IMR-90 (cell line): Measurements from ENCODE around the gene MICU1. TPM values are rescaled to one million over a fixed set of nuclear protein-coding genes. Genes with fewer than 3 reads are reported as not detected.

Experiments
- ATAC-seq: fragments of 200-7000 bp; cut with Tn5 transposase; 2 replicates; pipeline ENCODE4 v1.9.1; 2020; ENCODE audit warnings: low read depth, mild to moderate bottlenecking, moderate library complexity
- BruUV-seq: library from RNA; stranded (reverse); fragments of 400-500 nt; replicated peaks from 2 replicates; lab custom pipeline; 2021; lab: Mats Ljungman, UMichigan
- CTCF ChIA-PET: fragments of 300-600 bp; formaldehyde crosslinking; extraction: SDS; loops from one replicate; lab custom pipeline; 2021; ENCODE audit warnings: antibody characterized with exemption; lab: Yijun Ruan, JAX
- POLR2A ChIA-PET: fragments of 300-600 bp; sonication (Branson Sonifier 250); formaldehyde crosslinking; loops from one replicate; lab custom pipeline; 2022; ENCODE audit warnings: antibody characterized with exemption; ENCODE audit not compliant: unreplicated experiment; lab: Charles Lee
- DNase-seq: peaks from one replicate; pipeline ENCODE4 v3.0.0; 2013
- H2AFZ ChIP-seq: replicated peaks from 2 replicates; pipeline ENCODE3; 2013; ENCODE audit warnings: low read length, mild to moderate bottlenecking; ENCODE audit not compliant: poor library complexity
- H2AK5ac ChIP-seq: 2 replicates; pipeline ENCODE4 v1.6.1; 2013; ENCODE audit warnings: low read depth, low read length, inconsistent platforms
- H2AK9ac ChIP-seq: replicated peaks from 2 replicates; pipeline ENCODE3; 2013; ENCODE audit warnings: mild to moderate bottlenecking, low read depth, low read length, moderate library complexity; ENCODE audit not compliant: poor library complexity
- H2BK120ac ChIP-seq: 2 replicates; pipeline ENCODE4 v1.6.1; 2013; ENCODE audit warnings: low read depth, low read length, inconsistent platforms
- H2BK15ac ChIP-seq: 3 replicates; pipeline ENCODE4 v1.6.1; 2013; ENCODE audit warnings: low read depth, low read length, inconsistent platforms
- H2BK20ac ChIP-seq: 2 replicates; pipeline ENCODE4 v1.6.1; 2013; ENCODE audit warnings: low read depth, mild to moderate bottlenecking, inconsistent platforms, low read length, moderate library complexity
- H2BK5ac ChIP-seq: 2 replicates; pipeline ENCODE4 v1.6.1; 2013; ENCODE audit warnings: mild to moderate bottlenecking, low read depth, low read length, inconsistent platforms; ENCODE audit not compliant: poor library complexity, severe bottlenecking
- H3K14ac ChIP-seq: replicated peaks from 2 replicates; pipeline ENCODE4 v1.6.1; 2013; ENCODE audit warnings: low read depth, low read length, inconsistent platforms
- H3K18ac ChIP-seq: 2 replicates; pipeline ENCODE4 v1.6.1; 2013; ENCODE audit warnings: low read depth, low read length, control low read depth
- H3K23ac ChIP-seq: 2 replicates; pipeline ENCODE4 v1.6.1; 2013; ENCODE audit warnings: low read depth, low read length, inconsistent platforms
- H3K27ac ChIP-seq: 2 replicates; pipeline ENCODE4 v1.5.1; 2013; ENCODE audit warnings: mild to moderate bottlenecking, control low read depth, low read length; ENCODE audit not compliant: insufficient read depth
- H3K27me3 ChIP-seq: 2 replicates; pipeline ENCODE4 v1.6.1; 2013; ENCODE audit warnings: low read length; ENCODE audit not compliant: control insufficient read depth, insufficient read depth
- H3K36me3 ChIP-seq: 2 replicates; pipeline ENCODE4 v1.6.1; 2013; ENCODE audit warnings: low read length, mixed read lengths; ENCODE audit not compliant: control insufficient read depth, insufficient read depth
- H3K4ac ChIP-seq: 2 replicates; pipeline ENCODE4 v1.6.1; 2013; ENCODE audit warnings: low read depth, low read length, inconsistent platforms
- H3K4me1 ChIP-seq: 2 replicates; pipeline ENCODE4 v1.6.1; 2013; ENCODE audit warnings: low read length, mixed read lengths; ENCODE audit not compliant: control insufficient read depth, insufficient read depth
- H3K4me2 ChIP-seq: 2 replicates; pipeline ENCODE4 v1.6.1; 2013; ENCODE audit warnings: low read depth, mild to moderate bottlenecking, control low read depth, low read length, moderate library complexity
- H3K4me3 ChIP-seq: 2 replicates; pipeline ENCODE4 v1.5.1; 2013; ENCODE audit warnings: low read depth, mild to moderate bottlenecking, control low read depth, low read length, moderate library complexity; ENCODE audit not compliant: insufficient read depth
- H3K56ac ChIP-seq: 2 replicates; pipeline ENCODE4 v1.6.1; 2013; ENCODE audit warnings: low read length, inconsistent platforms; ENCODE audit not compliant: insufficient read depth; ENCODE audit errors: extremely low read depth
- H3K79me1 ChIP-seq, 2 experiments: 2 replicates each; pipeline ENCODE4 v1.6.1; 2013; ENCODE audit warnings: low read length in 2 of 2, inconsistent platforms in 1 of 2, low read depth in 1 of 2
- H3K9ac ChIP-seq: 2 replicates; pipeline ENCODE4 v1.6.1; 2013; ENCODE audit warnings: low read depth, low read length, control low read depth
- H3K9me1 ChIP-seq: 2 replicates; pipeline ENCODE4 v1.6.1; 2013; ENCODE audit warnings: low read length, inconsistent platforms; ENCODE audit not compliant: insufficient read depth
- H3K9me3 ChIP-seq: 2 replicates; pipeline ENCODE4 v1.6.1; 2013; ENCODE audit warnings: low read length; ENCODE audit not compliant: control insufficient read depth, insufficient read depth
- H4K20me1 ChIP-seq: 2 replicates; pipeline ENCODE4 v1.6.1; 2013; ENCODE audit warnings: low read length, inconsistent platforms; ENCODE audit not compliant: insufficient read depth
- H4K5ac ChIP-seq: 2 replicates; pipeline ENCODE4 v1.6.1; 2013; ENCODE audit warnings: mild to moderate bottlenecking, low read depth, low read length, control low read depth
- H4K8ac ChIP-seq, 2 experiments: 2 replicates each; pipeline ENCODE4 v1.6.1; 2013; ENCODE audit warnings: low read depth in 2 of 2, low read length in 2 of 2, control low read depth in 1 of 2, inconsistent platforms in 1 of 2
- H4K91ac ChIP-seq: 2 replicates; pipeline ENCODE4 v1.6.1; 2013; ENCODE audit warnings: low read depth, low read length, inconsistent platforms; ENCODE audit not compliant: insufficient read depth
- BHLHE40 ChIP-seq: fragments of 150-350 bp; IDR thresholded peaks from 2 replicates; pipeline ENCODE4 v1.6.1; 2016; ENCODE audit warnings: mild to moderate bottlenecking, low read depth, low read length
- CEBPB ChIP-seq: IDR thresholded peaks from 2 replicates; pipeline ENCODE4 v1.6.1; 2012; ENCODE audit warnings: low read depth, low read length, improper control_type of control experiment
- CHD1 ChIP-seq: IDR thresholded peaks from 2 replicates; pipeline ENCODE4 v1.6.1; 2012; ENCODE audit warnings: low read depth, low read length, improper control_type of control experiment
- FOS ChIP-seq: fragments of 150-350 bp; IDR thresholded peaks from 2 replicates; pipeline ENCODE4 v1.6.1; 2016; ENCODE audit warnings: low read depth, low read length
- MAFK ChIP-seq: IDR thresholded peaks from 2 replicates; pipeline ENCODE4 v1.6.1; 2012; ENCODE audit warnings: low read depth, low read length, improper control_type of control experiment
- MAZ ChIP-seq: IDR thresholded peaks from 2 replicates; pipeline ENCODE4 v1.6.1; 2012; ENCODE audit warnings: low read depth, mild to moderate bottlenecking, low read length, improper control_type of control experiment, moderate library complexity, borderline replicate concordance
- MXI1 ChIP-seq: IDR thresholded peaks from 2 replicates; pipeline ENCODE4 v1.6.1; 2012; ENCODE audit warnings: low read depth, mild to moderate bottlenecking, low read length, moderate library complexity, borderline replicate concordance
- NFE2L2 ChIP-seq: fragments of 150-350 bp; IDR thresholded peaks from 2 replicates; pipeline ENCODE4 v1.6.1; 2016; ENCODE audit warnings: low read depth, mild to moderate bottlenecking, low read length
- POLR2A ChIP-seq: IDR thresholded peaks from 2 replicates; pipeline ENCODE4 v1.6.1; 2012; ENCODE audit warnings: mild to moderate bottlenecking, low read depth, low read length
- RAD21 ChIP-seq: IDR thresholded peaks from 2 replicates; pipeline ENCODE4 v1.6.1; 2012; ENCODE audit warnings: low read length, improper control_type of control experiment
- RCOR1 ChIP-seq: IDR thresholded peaks from 2 replicates; pipeline ENCODE4 v1.6.1; 2012; ENCODE audit warnings: mild to moderate bottlenecking, low read length, improper control_type of control experiment; ENCODE audit not compliant: insufficient replicate concordance
- RFX5 ChIP-seq: IDR thresholded peaks from 2 replicates; pipeline ENCODE4 v1.8.0; 2012; ENCODE audit warnings: low read depth, mild to moderate bottlenecking, low read length, moderate library complexity
- WGBS, 2 experiments: methylation state at CpG; one replicate each; pipeline versions ENCODE4 v1.1.5 to v1.1.7; 2013; ENCODE audit warnings: missing lambda C conversion rate in 2 of 2; ENCODE audit not compliant: insufficient read length in 1 of 2; ENCODE audit errors: extremely low coverage in 2 of 2; 5-methylcytosine and 5-hydroxymethylcytosine counted together
- dilution Hi-C: fragments of 300-500 bp; cut with HindIII; formaldehyde crosslinking; loops from one replicate; pipeline ENCODE4 v1.14.3; 2018; ENCODE audit warnings: low sequenced_read_pairs; ENCODE audit not compliant: unreplicated experiment
- in situ Hi-C: fragments of 300-500 bp; cut with MboI; formaldehyde crosslinking; loops from 3 replicates; pipeline ENCODE4 v1.14.3; 2019; ENCODE audit warnings: low sequenced_read_pairs, inconsistent platforms, mixed read lengths
- intact Hi-C: fragments of 100-400 bp; cut with micrococcal nuclease; formaldehyde crosslinking; loops from 2 replicates; pipeline ENCODE4 v1.10.0; 2022
- polyA plus RNA-seq, 3 experiments: library from polyadenylated mRNA; depleted of rRNA; stranded (reverse); fragments of >200 nt; gene quantifications; 2 replicates each; pipeline ENCODE4 v1.2.3, GENCODE V29; 2012; ENCODE audit warnings: low replicate concordance in 1 of 3
- total RNA-seq: library from RNA; depleted of rRNA; stranded (reverse); fragments of >200 nt; gene quantifications from 2 replicates; pipeline ENCODE4 v1.2.3, GENCODE V29; 2012
- TF ChIP-seq, protein P1 (sequence below): fragments of 150-350 bp; IDR thresholded peaks from 2 replicates; pipeline ENCODE4 v1.6.1; 2016; ENCODE audit warnings: low read depth, mild to moderate bottlenecking, low read length, moderate library complexity, borderline replicate concordance
- TF ChIP-seq, protein P2 (sequence below): conservative IDR thresholded peaks from 2 replicates; pipeline ENCODE4 v1.5.1; 2012; ENCODE audit warnings: mild to moderate bottlenecking, low read depth, low read length, improper control_type of control experiment
- TF ChIP-seq, protein P3 (sequence below): fragments of 150-350 bp; IDR thresholded peaks from 2 replicates; pipeline ENCODE4 v1.6.1; 2017; ENCODE audit warnings: mild to moderate bottlenecking, antibody characterized with exemption, low read length, low read depth

MICU1 gene
- total and polyA plus RNA-seq, 2 of the 4 experiments (the other 2 are of a cell fraction), result 43.6 to 44.7 TPM

DNA sequence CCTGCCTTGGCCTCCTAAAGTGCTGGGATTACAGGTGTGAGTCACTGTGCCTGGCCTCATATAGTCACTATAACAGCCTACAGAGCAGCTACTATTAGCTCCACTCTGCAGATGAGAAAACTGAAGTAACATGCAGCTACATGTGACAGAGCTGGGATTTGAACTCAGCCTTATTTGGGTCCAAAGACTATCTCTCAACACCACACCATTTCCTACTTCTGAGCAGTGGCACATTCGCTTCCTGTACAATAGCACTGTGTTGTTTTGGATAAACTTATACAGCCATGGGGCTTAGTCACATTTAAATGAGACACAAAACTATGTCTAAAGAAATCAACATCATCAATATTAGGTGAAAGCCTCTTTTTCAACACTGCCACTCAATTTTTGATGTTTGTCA lies 201.3 kb downstream of the MICU1 start:
- Histone ChIP-seq H3K36me3 (peaks cover 12% of the 10 kb centered on the region), H2BK5ac (no peak overlapping the region), H2BK15ac (no peak overlapping the region), H3K4ac (no peak overlapping the region), H3K27me3 (no peaks in the 10 kb centered on the region), H3K4me1 (no peaks in the 10 kb centered on the region), H3K9ac (no peak overlapping the region), H3K27ac (no peak overlapping the region), H2BK20ac (no peak overlapping the region), H3K56ac (no peak overlapping the region), H4K20me1 (no peaks in the 10 kb centered on the region), H4K91ac (no peak overlapping the region), H3K4me3 (no peak overlapping the region), H2AK9ac (no peak overlapping the region), H2AK5ac (no peak overlapping the region), H3K4me2 (no peak overlapping the region), H4K8ac (no peak overlapping the region), H3K79me1 (no peaks in the 10 kb centered on the region), H2AFZ (no peak overlapping the region), H3K23ac (no peak overlapping the region), H4K5ac (no peak overlapping the region), H3K9me3 (no peaks in the 10 kb centered on the region), H3K14ac (no peak overlapping the region), H2BK120ac (no peak overlapping the region), H3K18ac (no peak overlapping the region), H3K9me1 (no peaks in the 10 kb centered on the region; the same call in 1 of the 2 replicates)
- no peak for DNase-seq
- ChIA-PET CTCF (interaction anchor here (0.6 kb wide), 1 partner anchor 400 kb away, joined by 3 read pairs; no protein-coding TSS in a partner anchor), POLR2A (no interaction called here)
- TF ChIP-seq, protein P1, sequence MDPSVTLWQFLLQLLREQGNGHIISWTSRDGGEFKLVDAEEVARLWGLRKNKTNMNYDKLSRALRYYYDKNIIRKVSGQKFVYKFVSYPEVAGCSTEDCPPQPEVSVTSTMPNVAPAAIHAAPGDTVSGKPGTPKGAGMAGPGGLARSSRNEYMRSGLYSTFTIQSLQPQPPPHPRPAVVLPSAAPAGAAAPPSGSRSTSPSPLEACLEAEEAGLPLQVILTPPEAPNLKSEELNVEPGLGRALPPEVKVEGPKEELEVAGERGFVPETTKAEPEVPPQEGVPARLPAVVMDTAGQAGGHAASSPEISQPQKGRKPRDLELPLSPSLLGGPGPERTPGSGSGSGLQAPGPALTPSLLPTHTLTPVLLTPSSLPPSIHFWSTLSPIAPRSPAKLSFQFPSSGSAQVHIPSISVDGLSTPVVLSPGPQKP, result no peak
- TF ChIP-seq BHLHE40 (no peak), NFE2L2 (no peak), RCOR1 (no peak), CEBPB (no peak), POLR2A (no peak), MAZ (no peak), MXI1 (no peak), MAFK (no peak), CHD1 (no peak), FOS (no peak), RAD21 (no peak), RFX5 (no peak)
- TF ChIP-seq, protein P2, sequence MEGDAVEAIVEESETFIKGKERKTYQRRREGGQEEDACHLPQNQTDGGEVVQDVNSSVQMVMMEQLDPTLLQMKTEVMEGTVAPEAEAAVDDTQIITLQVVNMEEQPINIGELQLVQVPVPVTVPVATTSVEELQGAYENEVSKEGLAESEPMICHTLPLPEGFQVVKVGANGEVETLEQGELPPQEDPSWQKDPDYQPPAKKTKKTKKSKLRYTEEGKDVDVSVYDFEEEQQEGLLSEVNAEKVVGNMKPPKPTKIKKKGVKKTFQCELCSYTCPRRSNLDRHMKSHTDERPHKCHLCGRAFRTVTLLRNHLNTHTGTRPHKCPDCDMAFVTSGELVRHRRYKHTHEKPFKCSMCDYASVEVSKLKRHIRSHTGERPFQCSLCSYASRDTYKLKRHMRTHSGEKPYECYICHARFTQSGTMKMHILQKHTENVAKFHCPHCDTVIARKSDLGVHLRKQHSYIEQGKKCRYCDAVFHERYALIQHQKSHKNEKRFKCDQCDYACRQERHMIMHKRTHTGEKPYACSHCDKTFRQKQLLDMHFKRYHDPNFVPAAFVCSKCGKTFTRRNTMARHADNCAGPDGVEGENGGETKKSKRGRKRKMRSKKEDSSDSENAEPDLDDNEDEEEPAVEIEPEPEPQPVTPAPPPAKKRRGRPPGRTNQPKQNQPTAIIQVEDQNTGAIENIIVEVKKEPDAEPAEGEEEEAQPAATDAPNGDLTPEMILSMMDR, result no peak
- TF ChIP-seq, protein P3, sequence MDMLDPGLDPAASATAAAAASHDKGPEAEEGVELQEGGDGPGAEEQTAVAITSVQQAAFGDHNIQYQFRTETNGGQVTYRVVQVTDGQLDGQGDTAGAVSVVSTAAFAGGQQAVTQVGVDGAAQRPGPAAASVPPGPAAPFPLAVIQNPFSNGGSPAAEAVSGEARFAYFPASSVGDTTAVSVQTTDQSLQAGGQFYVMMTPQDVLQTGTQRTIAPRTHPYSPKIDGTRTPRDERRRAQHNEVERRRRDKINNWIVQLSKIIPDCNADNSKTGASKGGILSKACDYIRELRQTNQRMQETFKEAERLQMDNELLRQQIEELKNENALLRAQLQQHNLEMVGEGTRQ, result no peak
- no TSS peak for BruUV-seq
- dilution Hi-C loops, result no loop called here
- in situ Hi-C loops, result no loop called here
- intact Hi-C loops, result no loop called here
- ATAC-seq, result no peak
- WGBS, 2 experiments, result no CpG with 5 or more reads among the region's 1 CpG
